K562 (cell line): ENCODE results near the gene ZBTB2. TPM values are rescaled to one million over a fixed set of nuclear protein-coding genes. Genes with fewer than 3 reads are reported as not detected.

Experiments
- CREB3 ChIP-seq: fragments of 450-650 bp; conservative IDR thresholded peaks from 2 replicates; pipeline ENCODE4 v1.6.1; 2016; ENCODE audit warnings: missing genetic modification characterization, low read depth, mild to moderate bottlenecking, missing compliant biosample characterization, moderate library complexity
- FUS ChIP-seq: fragments of 200-400 bp; formaldehyde crosslinking; optimal IDR thresholded peaks from 2 replicates; pipeline ENCODE3; 2017; ENCODE audit warnings: low read depth, low read length
- JUNB ChIP-seq: fragments of 450-650 bp; formaldehyde crosslinking; conservative IDR thresholded peaks from 2 replicates; pipeline ENCODE4 v1.4.0; 2020; ENCODE audit warnings: mild to moderate bottlenecking
- MGA ChIP-seq: fragments of 450-650 bp; IDR thresholded peaks from 2 replicates; pipeline ENCODE4 v1.6.1; 2016; ENCODE audit warnings: mild to moderate bottlenecking, moderate library complexity
- MTF1 ChIP-seq: fragments of 250-450 bp; sonication (Bioruptor Pico); IDR thresholded peaks from 2 replicates; pipeline ENCODE4 v1.9.0; 2021; ENCODE audit warnings: moderate library complexity, mild to moderate bottlenecking, inconsistent platforms, borderline replicate concordance
- NFIC ChIP-seq: fragments of 450-650 bp; IDR thresholded peaks from 2 replicates; pipeline ENCODE4 v1.6.1; 2017; ENCODE audit warnings: mild to moderate bottlenecking, inconsistent platforms
- RB1 ChIP-seq: fragments of 450-650 bp; IDR thresholded peaks from 2 replicates; pipeline ENCODE4 v1.6.1; 2017; ENCODE audit warnings: low read depth, mild to moderate bottlenecking
- SLC30A9 ChIP-seq: fragments of 250-450 bp; sonication (Bioruptor Pico); IDR thresholded peaks from 2 replicates; pipeline ENCODE4 v1.8.0; 2022; ENCODE audit warnings: mild to moderate bottlenecking, moderate library complexity
- ZNF121 ChIP-seq: sonication (generic); formaldehyde crosslinking; conservative IDR thresholded peaks from 2 replicates; pipeline ENCODE4 v1.8.0; 2022; ENCODE audit warnings: missing genetic modification reagents
- ZNF232 ChIP-seq: sonication (generic); formaldehyde crosslinking; IDR thresholded peaks from 2 replicates; pipeline ENCODE4 v1.8.0; 2022; ENCODE audit warnings: mild to moderate bottlenecking, missing genetic modification reagents
- polyA plus RNA-seq, 8 experiments: library from polyadenylated mRNA; depleted of rRNA in 4 of 8; stranded (reverse) in 5 of 8; unstranded in 3 of 8; fragments of >200 nt; fragmentation: Nextera tagmentation in 2 of 8; fragmentation: Illumina TruSeq in 1 of 8; extraction: Ambion mirVana in 2 of 8; extraction: Trizol in 1 of 8; gene quantifications; 2 replicates each; pipeline versions ENCODE4 v1.2.1 to v1.2.3, GENCODE V29; 2011 to 2014; ENCODE audit warnings: inconsistent platforms in 1 of 8, missing spikeins in 1 of 8
- total RNA-seq, 7 experiments: library from RNA; depleted of rRNA in 6 of 7; stranded (reverse); fragments of >200 nt in 6 of 7; fragmentation: Illumina TruSeq in 2 of 7; extraction: Trizol in 2 of 7; gene quantifications; 2 replicates each; pipeline versions ENCODE4 v1.2.1 to v1.2.3, GENCODE V29; 2011 to 2021; ENCODE audit warnings: low replicate concordance in 1 of 7
- TF ChIP-seq, protein P1 (sequence below): fragments of 250-450 bp; sonication (Bioruptor Pico); IDR thresholded peaks from 2 replicates; pipeline ENCODE4 v1.5.1; 2021; ENCODE audit warnings: mild to moderate bottlenecking
- TF ChIP-seq, protein P2 (sequence below): fragments of 250-450 bp; sonication (Bioruptor Pico); IDR thresholded peaks from 2 replicates; pipeline ENCODE4 v1.5.0; 2020; ENCODE audit warnings: mild to moderate bottlenecking

The ZBTB2 gene
- total and polyA plus RNA-seq, 9 of the 15 experiments (the other 6 are each of a cell fraction or from before 2014, with no cell fraction given) = 5.1 to 26.2 (median 16.4) TPM

DNA sequence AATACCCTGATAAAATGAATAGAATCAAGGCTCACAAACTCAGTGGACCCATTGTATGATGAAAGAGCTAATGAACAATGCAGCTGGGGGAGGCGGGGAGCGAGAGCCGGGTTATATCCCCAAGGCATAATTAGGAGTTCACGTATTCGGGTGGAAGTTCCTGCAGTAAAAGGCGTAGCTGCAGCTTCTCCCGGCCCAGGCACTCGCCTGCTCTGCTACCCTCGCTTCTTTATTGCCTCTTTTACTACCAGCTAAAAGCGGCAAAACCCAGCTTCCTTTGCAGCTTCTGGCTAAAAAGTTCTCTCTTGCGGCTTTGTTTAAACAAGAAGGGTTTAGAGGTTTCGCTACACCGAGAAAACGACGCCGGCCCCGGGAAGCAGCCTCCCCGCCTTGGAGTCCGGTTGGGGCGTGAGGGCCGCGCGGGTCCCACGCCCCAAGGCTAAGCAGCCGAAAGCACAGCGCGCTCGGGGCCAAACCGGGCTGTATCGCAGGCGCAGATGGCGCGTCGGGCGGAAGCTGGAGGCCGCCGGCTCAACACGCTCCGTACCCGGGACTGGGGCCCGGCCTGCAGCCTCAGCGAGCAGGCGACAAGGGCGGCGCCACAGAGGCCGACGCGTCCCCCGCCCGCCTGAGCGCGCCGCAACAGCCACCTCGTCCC, 1.6 kb downstream of the ZBTB2 start (continued):
- TF ChIP-seq, protein P1, sequence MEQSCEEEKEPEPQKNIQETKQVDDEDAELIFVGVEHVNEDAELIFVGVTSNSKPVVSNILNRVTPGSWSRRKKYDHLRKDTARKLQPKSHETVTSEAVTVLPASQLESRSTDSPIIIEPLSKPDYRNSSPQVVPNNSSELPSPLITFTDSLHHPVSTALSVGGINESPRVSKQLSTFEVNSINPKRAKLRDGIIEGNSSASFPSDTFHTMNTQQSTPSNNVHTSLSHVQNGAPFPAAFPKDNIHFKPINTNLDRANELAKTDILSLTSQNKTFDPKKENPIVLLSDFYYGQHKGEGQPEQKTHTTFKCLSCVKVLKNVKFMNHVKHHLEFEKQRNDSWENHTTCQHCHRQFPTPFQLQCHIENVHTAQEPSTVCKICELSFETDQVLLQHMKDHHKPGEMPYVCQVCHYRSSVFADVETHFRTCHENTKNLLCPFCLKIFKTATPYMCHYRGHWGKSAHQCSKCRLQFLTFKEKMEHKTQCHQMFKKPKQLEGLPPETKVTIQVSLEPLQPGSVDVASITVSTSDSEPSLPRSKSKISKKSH (CRISPR knock-in tag) = no peak
- TF ChIP-seq SLC30A9 (CRISPR knock-in tag) (no peak), RB1 (peak; percentile 47), ZNF121 (CRISPR knock-in tag) (no peak), FUS (peak; percentile 8), CREB3 (tag) (no peak), JUNB (CRISPR knock-in tag) (0 out of 2 replicates have a peak, but pooled peaks have one; percentile 25), ZNF232 (CRISPR knock-in tag) (0 out of 2 replicates have a peak, but pooled peaks have one; percentile 60), MGA (peak; percentile 49; the same call in 1 of the 2 replicates), MTF1 (CRISPR knock-in tag) (no peak), NFIC (peak; percentile 42; the same call in 1 of the 2 replicates)
- TF ChIP-seq, protein P2, sequence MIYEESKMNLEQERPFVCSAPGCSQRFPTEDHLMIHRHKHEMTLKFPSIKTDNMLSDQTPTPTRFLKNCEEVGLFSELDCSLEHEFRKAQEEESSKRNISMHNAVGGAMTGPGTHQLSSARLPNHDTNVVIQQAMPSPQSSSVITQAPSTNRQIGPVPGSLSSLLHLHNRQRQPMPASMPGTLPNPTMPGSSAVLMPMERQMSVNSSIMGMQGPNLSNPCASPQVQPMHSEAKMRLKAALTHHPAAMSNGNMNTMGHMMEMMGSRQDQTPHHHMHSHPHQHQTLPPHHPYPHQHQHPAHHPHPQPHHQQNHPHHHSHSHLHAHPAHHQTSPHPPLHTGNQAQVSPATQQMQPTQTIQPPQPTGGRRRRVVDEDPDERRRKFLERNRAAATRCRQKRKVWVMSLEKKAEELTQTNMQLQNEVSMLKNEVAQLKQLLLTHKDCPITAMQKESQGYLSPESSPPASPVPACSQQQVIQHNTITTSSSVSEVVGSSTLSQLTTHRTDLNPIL (CRISPR knock-in tag) = no peak
